Naive thymus-derived CD4-positive, alpha-beta T cell (primary cell): ENCODE results near the gene P2RY6. TPM values are rescaled to one million over a fixed set of nuclear protein-coding genes. Genes with fewer than 3 reads are reported as not detected.

Experiments used
- ATAC-seq: fragments of 150-1000 bp; cut with Tn5 transposase; 2 replicates; pipeline ENCODE4 v1.10.0; 2021; ENCODE audit warnings: mild to moderate bottlenecking, moderate library complexity
- CTCF ChIA-PET: fragments of 350-600 bp; sonication (Branson Sonifier 250); formaldehyde crosslinking; loops from one replicate; lab custom pipeline; 2021; ENCODE audit warnings: antibody characterized with exemption; lab: Charles Lee
- POLR2A ChIA-PET: fragments of 350-600 bp; sonication (Branson Sonifier 250); formaldehyde crosslinking; loops from one replicate; lab custom pipeline; 2021; ENCODE audit warnings: antibody characterized with exemption, inconsistent platforms; lab: Charles Lee
- DNase-seq, 9 donors: peaks; one replicate each; pipeline versions ENCODE4 v3.0.0 to v3.0.0-alpha.2; 2020 to 2022; ENCODE audit warnings: mixed read lengths in 1 of 9
- H3K27ac ChIP-seq: one replicate; pipeline ENCODE4 v1.7.0; 2013; ENCODE audit warnings: mild to moderate bottlenecking, low read depth, low read length, moderate library complexity
- H3K27me3 ChIP-seq, 2 donors: one replicate each; pipeline ENCODE4 v1.7.0; 2013; ENCODE audit warnings: low read length in 2 of 2, mild to moderate bottlenecking in 2 of 2, moderate library complexity in 2 of 2; ENCODE audit not compliant: control insufficient read depth in 2 of 2, insufficient read depth in 2 of 2
- H3K36me3 ChIP-seq, 3 experiments: 1 replicate in 2 of 3; 2 replicates in 1 of 3; pipeline ENCODE4 v1.7.0; 2013; ENCODE audit warnings: low read length in 3 of 3, mild to moderate bottlenecking in 3 of 3, moderate library complexity in 1 of 3; ENCODE audit not compliant: insufficient read depth in 3 of 3, control insufficient read depth in 2 of 3
- H3K4me1 ChIP-seq, 2 donors: one replicate each; pipeline ENCODE4 v1.7.0; 2013; ENCODE audit warnings: low read length in 2 of 2, mild to moderate bottlenecking in 2 of 2, moderate library complexity in 1 of 2; ENCODE audit not compliant: control insufficient read depth in 2 of 2, insufficient read depth in 2 of 2
- H3K4me3 ChIP-seq: 2 replicates; pipeline ENCODE4 v1.7.0; 2013; ENCODE audit warnings: mild to moderate bottlenecking, low read length
- H3K9me3 ChIP-seq, 3 experiments: 1 replicate in 2 of 3; 2 replicates in 1 of 3; pipeline ENCODE4 v1.7.0; 2013; ENCODE audit warnings: low read length in 3 of 3; ENCODE audit not compliant: control insufficient read depth in 2 of 3
- H3K27ac Mint-ChIP-seq, 9 donors: one replicate each; pipeline ENCODE4 v1.8.0; 2020 to 2022; ENCODE audit warnings: mixed read lengths in 9 of 9, mild to moderate bottlenecking in 8 of 9, moderate library complexity in 5 of 9, inconsistent platforms in 2 of 9
- H3K27me3 Mint-ChIP-seq, 5 donors: one replicate each; pipeline ENCODE4 v1.8.0; 2021 to 2022; ENCODE audit warnings: mixed read lengths in 5 of 5, mild to moderate bottlenecking in 1 of 5
- H3K36me3 Mint-ChIP-seq, 5 donors: one replicate each; pipeline ENCODE4 v1.8.0; 2020 to 2022; ENCODE audit warnings: mixed read lengths in 5 of 5, mild to moderate bottlenecking in 3 of 5, inconsistent platforms in 1 of 5
- H3K4me1 Mint-ChIP-seq, 7 donors: one replicate each; pipeline ENCODE4 v1.8.0; 2020 to 2022; ENCODE audit warnings: mixed read lengths in 7 of 7, mild to moderate bottlenecking in 3 of 7, inconsistent platforms in 1 of 7
- H3K4me3 Mint-ChIP-seq, 10 donors: one replicate each; pipeline ENCODE4 v1.8.0; 2020 to 2022; ENCODE audit warnings: mild to moderate bottlenecking in 10 of 10, mixed read lengths in 10 of 10, moderate library complexity in 6 of 10, inconsistent platforms in 2 of 10
- H3K9me3 Mint-ChIP-seq, 11 donors: one replicate each; pipeline ENCODE4 v1.8.0; 2020 to 2022; ENCODE audit warnings: mixed read lengths in 11 of 11, mild to moderate bottlenecking in 4 of 11, inconsistent platforms in 1 of 11, moderate library complexity in 1 of 11
- intact Hi-C, 2 donors: fragments of 100-400 bp; cut with micrococcal nuclease; formaldehyde crosslinking; loops; one replicate each; pipeline ENCODE4 v1.15.1; 2023
- polyA plus RNA-seq, 2 donors: library from polyadenylated mRNA; unstranded; fragments of 300-500 nt; fragmentation: Illumina TruSeq; gene quantifications; one replicate each; pipeline ENCODE4 v1.2.3, GENCODE V29; 2021
- total RNA-seq, 6 experiments: library from RNA in 5 of 6; stranded (reverse) in 5 of 6; gene quantifications; 1 replicate in 5 of 6; 2 replicates in 1 of 6; pipeline ENCODE4 v1.2.3 and lab custom pipeline; 2021 to 2026

The P2RY6 gene
- total and polyA plus RNA-seq, 7 experiments from 2014 or later = 0.34 to 1.8 (median 0.92) TPM; not detected in 4

GRCh38 chr11:73326929-73327811, 55.0 kb downstream of the P2RY6 start:
- ChIA-PET POLR2A (no interaction called here), CTCF (no interaction called here)
- H3K36me3 Mint-ChIP-seq = no peaks in the 10 kb centered on the region
- H3K27ac ChIP-seq = no peak overlapping the region
- H3K27me3 Mint-ChIP-seq = peaks cover 0 to 4% (median 0%) of the 10 kb centered on the region in 5 donors
- ATAC-seq = no peak
- H3K4me3 ChIP-seq = no peak overlapping the region
- H3K9me3 Mint-ChIP-seq = no peaks in the 10 kb centered on the region
- peak overlapping the region in 1 of 9 donors; percentile 72 for H3K27ac Mint-ChIP-seq
- no peak overlapping the region for H3K4me3 Mint-ChIP-seq
- no peaks in the 10 kb centered on the region for H3K36me3 ChIP-seq
- H3K4me1 Mint-ChIP-seq = peaks cover 0 to 7% (median 2%) of the 10 kb centered on the region in 7 donors
- H3K27me3 ChIP-seq = no peaks in the 10 kb centered on the region
- no peaks in the 10 kb centered on the region for H3K4me1 ChIP-seq
- no peak for DNase-seq
- intact Hi-C loops = no loop called here
- no peaks in the 10 kb centered on the region for H3K9me3 ChIP-seq

GRCh38 chr11:73327812-73328364, 55.8 kb downstream of the P2RY6 start:
- Histone ChIP-seq H3K27ac (no peak overlapping the region), H3K27me3 (no peaks in the 10 kb centered on the region), H3K36me3 (no peaks in the 10 kb centered on the region), H3K9me3 (no peaks in the 10 kb centered on the region), H3K4me1 (no peaks in the 10 kb centered on the region), H3K4me3 (no peak overlapping the region)
- Mint-ChIP-seq H3K4me1 (peaks cover 0 to 7% (median 0%) of the 10 kb centered on the region in 7 donors), H3K36me3 (no peaks in the 10 kb centered on the region), H3K9me3 (no peaks in the 10 kb centered on the region), H3K27me3 (peaks cover 0 to 4% (median 0%) of the 10 kb centered on the region in 5 donors), H3K4me3 (no peak overlapping the region), H3K27ac (no peak overlapping the region)
- POLR2A ChIA-PET = no interaction called here
- DNase-seq (no peak), ATAC-seq (no peak)
- intact Hi-C loops = no loop called here
- CTCF ChIA-PET = no interaction called here

DNA sequence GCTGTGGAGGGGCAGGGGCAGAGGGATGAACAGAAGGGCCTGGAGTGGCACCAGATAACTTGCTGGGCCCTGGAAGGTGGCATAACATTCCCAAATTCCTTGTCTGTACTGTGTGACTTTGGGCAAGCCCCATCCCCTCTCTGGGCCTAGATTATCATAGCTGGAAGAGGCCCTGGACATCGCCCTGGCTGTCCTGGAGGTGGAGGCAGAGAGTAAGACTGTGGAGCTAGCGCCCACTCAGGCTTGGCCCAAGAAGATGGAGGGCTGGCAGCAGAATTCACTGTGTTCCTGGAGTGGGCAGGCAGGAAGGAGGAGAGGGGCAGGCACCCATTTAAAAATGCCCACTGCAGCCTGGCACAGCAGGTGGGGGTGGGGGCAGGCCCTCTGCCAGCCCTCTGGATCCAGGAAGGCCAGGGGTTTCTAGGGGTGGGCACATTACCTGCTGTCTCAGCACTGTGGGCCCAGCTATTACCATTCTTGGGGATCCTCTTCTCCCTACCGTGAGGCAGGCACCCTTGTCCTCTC, 58.5 kb downstream of the P2RY6 start:
- H3K9me3 Mint-ChIP-seq = no peaks in the 10 kb centered on the region
- intact Hi-C loops = no loop called here

DNA sequence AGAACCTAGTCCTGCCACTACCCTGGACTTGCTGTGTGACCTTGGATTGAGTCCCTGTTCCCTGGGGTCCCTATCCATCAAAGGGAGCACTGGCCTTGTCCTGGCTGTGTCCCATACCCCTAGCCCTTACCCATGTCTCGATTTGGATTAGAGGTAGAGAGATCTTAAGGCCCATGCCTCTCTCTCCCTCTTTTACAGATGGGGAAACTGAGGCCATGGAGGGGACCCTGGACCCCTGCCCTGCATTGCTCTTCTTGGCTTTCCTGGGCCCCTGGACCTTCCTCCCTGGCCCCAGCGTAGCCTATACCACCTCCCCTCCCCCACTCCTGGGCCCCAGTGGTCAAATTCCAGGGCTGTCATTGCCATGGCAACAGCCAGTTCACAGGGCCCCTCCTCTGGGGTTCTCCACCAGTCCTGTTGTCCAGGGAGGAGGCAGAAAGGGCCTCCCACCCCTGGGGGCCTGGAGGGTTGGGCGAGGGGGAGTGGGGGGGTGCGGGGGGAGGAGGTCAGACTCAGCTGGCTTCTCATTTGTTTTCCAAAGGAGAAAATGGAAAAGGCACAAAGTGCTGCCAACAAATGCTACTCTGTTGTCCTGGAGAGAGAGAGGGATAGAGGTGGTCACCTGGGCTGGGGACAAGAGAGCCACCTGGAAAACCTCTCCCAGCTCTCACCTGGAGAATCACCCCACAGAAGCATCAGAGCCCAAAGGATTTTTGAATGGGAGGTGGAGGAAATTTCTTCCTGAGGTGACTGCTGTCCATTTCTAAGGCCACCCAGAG, 59.2 kb downstream of the P2RY6 start:
- H3K4me3 Mint-ChIP-seq = no peak overlapping the region
- ChIA-PET POLR2A (no interaction called here), CTCF (interaction anchor here (0.5 to 0.8 kb wide), 2 partner anchors 35 to 62 kb away, joined by 4 read pairs; no protein-coding TSS in a partner anchor)

More for the DNA sequence above, 58.5 kb downstream of the P2RY6 start:
- Histone ChIP-seq H3K36me3 (no peaks in the 10 kb centered on the region), H3K4me1 (no peaks in the 10 kb centered on the region), H3K9me3 (no peaks in the 10 kb centered on the region), H3K27me3 (no peaks in the 10 kb centered on the region), H3K27ac (no peak overlapping the region), H3K4me3 (no peak overlapping the region)
- Mint-ChIP-seq H3K36me3 (no peaks in the 10 kb centered on the region), H3K27ac (no peak overlapping the region), H3K4me3 (no peak overlapping the region), H3K27me3 (peaks cover 0 to 8% (median 0%) of the 10 kb centered on the region in 5 donors), H3K4me1 (peaks cover 0 to 5% (median 0%) of the 10 kb centered on the region in 7 donors)
- DNase-seq = no peak
- no peak for ATAC-seq
- ChIA-PET POLR2A (no interaction called here), CTCF (no interaction called here)

GRCh38 chr11:73333173-73333572, 61.0 kb downstream of the P2RY6 start:
- intact Hi-C loops = no loop called here
- Mint-ChIP-seq H3K4me3 (no peak overlapping the region), H3K9me3 (no peaks in the 10 kb centered on the region), H3K4me1 (peaks cover 0 to 6% (median 0%) of the 10 kb centered on the region in 7 donors), H3K27ac (no peak overlapping the region), H3K27me3 (peaks cover 0 to 16% (median 0%) of the 10 kb centered on the region in 5 donors), H3K36me3 (no peaks in the 10 kb centered on the region)
- ChIA-PET POLR2A (no interaction called here), CTCF (interaction anchor here (1.4 kb wide), 1 partner anchor 26 kb away, joined by 3 read pairs; no protein-coding TSS in a partner anchor)
- Histone ChIP-seq H3K4me1 (no peaks in the 10 kb centered on the region), H3K27me3 (no peaks in the 10 kb centered on the region), H3K36me3 (no peaks in the 10 kb centered on the region), H3K9me3 (no peaks in the 10 kb centered on the region), H3K4me3 (no peak overlapping the region), H3K27ac (no peak overlapping the region)
- ATAC-seq = no peak
- no peak for DNase-seq

More for the DNA sequence above, 59.2 kb downstream of the P2RY6 start:
- no peak overlapping the region for H3K27ac Mint-ChIP-seq
- intact Hi-C loops = no loop called here
- Histone ChIP-seq H3K4me1 (no peaks in the 10 kb centered on the region), H3K27me3 (no peaks in the 10 kb centered on the region), H3K36me3 (no peaks in the 10 kb centered on the region), H3K9me3 (no peaks in the 10 kb centered on the region), H3K4me3 (no peak overlapping the region), H3K27ac (no peak overlapping the region)
- no peaks in the 10 kb centered on the region for H3K9me3 Mint-ChIP-seq
- ATAC-seq = no peak
- peaks cover 0 to 8% (median 0%) of the 10 kb centered on the region in 5 donors for H3K27me3 Mint-ChIP-seq
- no peaks in the 10 kb centered on the region for H3K36me3 Mint-ChIP-seq
- no peak for DNase-seq
- H3K4me1 Mint-ChIP-seq = peaks cover 0 to 6% (median 0%) of the 10 kb centered on the region in 7 donors

DNA sequence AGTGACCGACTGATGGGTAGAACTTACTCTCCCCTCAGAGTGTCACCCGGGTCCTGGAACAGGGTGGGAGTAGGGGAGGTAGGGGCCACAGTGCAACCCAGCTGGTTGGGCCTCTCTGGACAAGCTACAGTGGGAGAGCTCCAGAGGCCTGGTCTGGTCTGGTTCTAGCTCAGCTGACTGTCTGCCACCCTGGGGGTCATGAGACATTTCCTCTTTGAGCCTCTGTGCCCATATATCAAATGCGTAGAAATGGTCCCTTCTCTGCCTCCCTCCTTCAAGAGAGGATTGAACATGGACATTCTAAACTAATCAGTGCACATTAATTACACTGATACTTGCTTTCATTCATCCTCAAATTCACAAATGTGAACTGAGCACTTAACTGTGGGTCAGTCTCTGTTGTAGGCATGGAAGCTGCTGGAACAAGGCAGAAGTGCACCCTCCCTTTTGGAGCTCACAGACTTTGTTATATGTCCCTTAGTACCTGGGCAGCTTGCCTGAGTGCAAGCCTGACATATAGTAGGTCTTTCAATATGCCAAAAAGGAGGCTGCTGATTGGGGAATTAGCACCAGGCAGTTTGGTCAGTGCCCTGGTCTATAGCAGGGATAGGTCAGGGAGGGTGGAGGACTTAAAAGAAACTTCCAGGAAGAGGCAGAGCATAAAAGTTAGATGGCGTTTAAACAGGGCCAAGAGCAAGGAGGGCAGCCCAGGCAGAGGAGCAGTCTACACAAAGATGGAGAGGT, 61.7 kb downstream of the P2RY6 start:
- intact Hi-C loops = no loop called here
- ATAC-seq = no peak
- H3K9me3 Mint-ChIP-seq = no peaks in the 10 kb centered on the region

More for the DNA sequence above, 61.7 kb downstream of the P2RY6 start:
- H3K4me1 Mint-ChIP-seq = peaks cover 0 to 6% (median 0%) of the 10 kb centered on the region in 7 donors
- Histone ChIP-seq H3K4me3 (no peak overlapping the region), H3K9me3 (no peaks in the 10 kb centered on the region), H3K27me3 (no peaks in the 10 kb centered on the region), H3K36me3 (no peaks in the 10 kb centered on the region), H3K27ac (no peak overlapping the region), H3K4me1 (no peaks in the 10 kb centered on the region)
- POLR2A ChIA-PET = interaction anchor here (1.3 kb wide), 1 partner anchor 39 kb away, joined by 3 read pairs; no protein-coding TSS in a partner anchor
- H3K27me3 Mint-ChIP-seq = peaks cover 0 to 13% (median 0%) of the 10 kb centered on the region in 5 donors
- no peak overlapping the region for H3K4me3 Mint-ChIP-seq
- H3K36me3 Mint-ChIP-seq = no peaks in the 10 kb centered on the region
- no peak overlapping the region for H3K27ac Mint-ChIP-seq
- CTCF ChIA-PET = interaction anchor here (1.4 to 3.0 kb wide), 3 partner anchors 12 to 27 kb away, joined by 3 to 12 read pairs (median 4); no protein-coding TSS in a partner anchor
- DNase-seq = no peak
